NB4 (cell line): ENCODE results near the gene POU6F2.

ENCODE experiments used
- MYC ChIP-seq: IDR thresholded peaks from 2 replicates; pipeline ENCODE4 v1.6.1; 2011; ENCODE audit warnings: low read depth, low read length
- POLR2A ChIP-seq: IDR thresholded peaks from 2 replicates; pipeline ENCODE4 v1.6.1; 2011; ENCODE audit warnings: mild to moderate bottlenecking; ENCODE audit not compliant: insufficient read length; ENCODE audit errors: extremely low read depth
- TF ChIP-seq, protein P1 (sequence below): IDR thresholded peaks from one replicate; pipeline ENCODE4 v1.5.1; 2012; ENCODE audit warnings: low read depth, low read length

DNA sequence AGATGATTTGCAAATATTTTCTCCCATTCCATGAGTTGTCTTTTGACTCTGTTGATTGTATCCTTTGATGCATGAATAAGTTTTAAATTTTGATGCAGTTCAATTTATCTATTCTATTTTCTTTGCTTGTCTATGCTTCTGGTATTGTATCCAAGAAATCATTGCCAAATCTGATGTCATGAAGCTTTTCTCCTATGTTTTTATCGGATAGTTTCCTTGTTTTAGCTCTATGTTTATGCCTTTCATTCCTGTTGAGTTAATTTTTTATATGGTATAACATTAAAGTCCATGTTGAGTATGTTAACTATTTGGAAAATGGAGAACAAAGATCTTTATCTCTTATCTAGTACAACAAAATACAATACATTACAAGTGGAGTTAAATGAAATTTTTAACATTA lies 41.1 kb upstream of the POU6F2 start:
- TF ChIP-seq, protein P1, sequence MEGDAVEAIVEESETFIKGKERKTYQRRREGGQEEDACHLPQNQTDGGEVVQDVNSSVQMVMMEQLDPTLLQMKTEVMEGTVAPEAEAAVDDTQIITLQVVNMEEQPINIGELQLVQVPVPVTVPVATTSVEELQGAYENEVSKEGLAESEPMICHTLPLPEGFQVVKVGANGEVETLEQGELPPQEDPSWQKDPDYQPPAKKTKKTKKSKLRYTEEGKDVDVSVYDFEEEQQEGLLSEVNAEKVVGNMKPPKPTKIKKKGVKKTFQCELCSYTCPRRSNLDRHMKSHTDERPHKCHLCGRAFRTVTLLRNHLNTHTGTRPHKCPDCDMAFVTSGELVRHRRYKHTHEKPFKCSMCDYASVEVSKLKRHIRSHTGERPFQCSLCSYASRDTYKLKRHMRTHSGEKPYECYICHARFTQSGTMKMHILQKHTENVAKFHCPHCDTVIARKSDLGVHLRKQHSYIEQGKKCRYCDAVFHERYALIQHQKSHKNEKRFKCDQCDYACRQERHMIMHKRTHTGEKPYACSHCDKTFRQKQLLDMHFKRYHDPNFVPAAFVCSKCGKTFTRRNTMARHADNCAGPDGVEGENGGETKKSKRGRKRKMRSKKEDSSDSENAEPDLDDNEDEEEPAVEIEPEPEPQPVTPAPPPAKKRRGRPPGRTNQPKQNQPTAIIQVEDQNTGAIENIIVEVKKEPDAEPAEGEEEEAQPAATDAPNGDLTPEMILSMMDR: no peak
- TF ChIP-seq MYC: no peak
- TF ChIP-seq POLR2A: no peak
